Mesodermal cell (in vitro differentiated cells): ENCODE data around the gene TRRAP.
A peak's percentile ranks its signal among the peaks of the same experiment; 100 is the strongest.

Source experiments
- H3K27ac ChIP-seq: 2 replicates; pipeline ENCODE4 v1.7.0; 2013; ENCODE audit warnings: mild to moderate bottlenecking, low read depth, low read length, moderate library complexity; ENCODE audit not compliant: severe bottlenecking
- H3K36me3 ChIP-seq: 2 replicates; pipeline ENCODE4 v1.7.1; 2013; ENCODE audit warnings: mild to moderate bottlenecking, low read length, moderate library complexity; ENCODE audit not compliant: control insufficient read depth, insufficient read depth
- H3K4me1 ChIP-seq: one replicate; pipeline ENCODE4 v1.7.1; 2013; ENCODE audit warnings: mild to moderate bottlenecking, low read length; ENCODE audit not compliant: insufficient read depth, control insufficient read depth, poor library complexity, severe bottlenecking
- H3K4me3 ChIP-seq: 2 replicates; pipeline ENCODE4 v1.7.0; 2013; ENCODE audit warnings: low read length, control low read depth, mild to moderate bottlenecking; ENCODE audit not compliant: insufficient read depth, poor library complexity, severe bottlenecking; ENCODE audit errors: extremely low read depth
- H3K9me3 ChIP-seq: 2 replicates; pipeline ENCODE4 v1.7.1; 2013; ENCODE audit warnings: mild to moderate bottlenecking, low read length, moderate library complexity; ENCODE audit not compliant: control insufficient read depth
- WGBS, 2 experiments: methylation state at CpG; one replicate each; pipeline ENCODE4 v1.1.5; 2013; ENCODE audit warnings: missing lambda C conversion rate in 2 of 2; ENCODE audit not compliant: insufficient coverage in 2 of 2; 5-methylcytosine and 5-hydroxymethylcytosine counted together

TRRAP gene

DNA sequence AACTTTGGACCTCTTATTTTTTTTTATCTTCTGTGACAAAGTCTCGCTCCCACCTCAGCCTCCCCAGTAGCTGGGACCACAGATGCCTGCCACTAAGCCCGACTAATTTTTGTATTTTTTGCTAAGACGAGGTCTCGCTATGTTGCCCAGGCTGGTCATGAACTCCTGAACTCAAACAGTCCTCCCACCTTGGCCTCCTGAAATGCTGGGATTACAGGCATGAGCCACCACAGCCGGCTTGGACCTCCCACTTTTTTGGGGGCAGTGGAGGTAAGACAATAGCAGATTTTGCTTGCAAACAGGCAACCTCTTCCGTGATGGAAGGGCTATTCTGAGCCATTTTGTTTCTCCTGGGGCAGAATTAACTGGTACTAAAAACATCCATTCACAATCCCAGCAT lies 1.2 kb upstream of the TRRAP start:
- Histone ChIP-seq H3K27ac (no peak overlapping the region), H3K36me3 (peaks cover 18% of the 10 kb centered on the region)
- WGBS, 2 experiments: 82 to 87% methylated on average over 5 to 6 of the region's 6 CpGs

DNA sequence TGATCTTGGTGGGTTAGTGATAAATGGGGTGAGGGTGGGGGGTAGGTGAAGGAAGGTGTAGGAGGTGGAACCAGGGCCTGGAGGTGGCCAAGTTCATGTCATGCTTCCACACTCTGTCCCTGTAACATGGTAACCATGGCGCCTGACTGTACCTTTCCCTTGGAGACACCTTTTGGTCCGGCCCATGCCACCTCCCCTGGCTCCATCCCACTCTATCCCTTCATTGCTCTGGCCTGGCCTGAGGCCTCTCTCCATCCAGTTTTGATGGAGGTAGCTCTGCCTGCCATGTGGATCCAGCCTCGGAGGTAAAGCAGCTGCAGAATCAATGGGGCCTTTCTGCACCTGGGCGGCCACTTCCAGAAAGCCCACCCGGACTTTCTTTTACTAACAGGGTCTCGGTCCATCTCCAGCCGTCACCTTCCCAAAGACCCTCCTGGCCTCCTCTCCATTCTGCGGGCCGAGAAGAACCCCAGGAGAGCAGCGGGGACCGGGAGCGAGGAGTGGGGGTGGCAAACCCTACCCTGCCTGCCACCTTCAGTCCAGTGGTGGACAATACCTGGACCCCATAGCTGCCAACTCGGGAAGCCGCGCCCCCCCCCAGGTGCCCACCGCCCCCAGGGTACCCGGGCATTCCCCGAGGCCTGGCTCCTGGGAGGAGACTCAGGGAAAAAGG lies 504 bp upstream of the TRRAP start:
- 40 to 43% methylated on average over 11 to 15 of the region's 18 CpGs for WGBS, 2 experiments
- Histone ChIP-seq H3K9me3 (no peaks in the 10 kb centered on the region), H3K27ac (no peak overlapping the region), H3K4me3 (peak overlapping the region; percentile 82), H3K4me1 (peaks cover 6% of the 10 kb centered on the region), H3K36me3 (peaks cover 25% of the 10 kb centered on the region)

More for the DNA sequence above, 1.2 kb upstream of the TRRAP start:
- Histone ChIP-seq H3K4me1 (peaks cover 6% of the 10 kb centered on the region), H3K4me3 (no peak overlapping the region), H3K9me3 (no peaks in the 10 kb centered on the region)

DNA sequence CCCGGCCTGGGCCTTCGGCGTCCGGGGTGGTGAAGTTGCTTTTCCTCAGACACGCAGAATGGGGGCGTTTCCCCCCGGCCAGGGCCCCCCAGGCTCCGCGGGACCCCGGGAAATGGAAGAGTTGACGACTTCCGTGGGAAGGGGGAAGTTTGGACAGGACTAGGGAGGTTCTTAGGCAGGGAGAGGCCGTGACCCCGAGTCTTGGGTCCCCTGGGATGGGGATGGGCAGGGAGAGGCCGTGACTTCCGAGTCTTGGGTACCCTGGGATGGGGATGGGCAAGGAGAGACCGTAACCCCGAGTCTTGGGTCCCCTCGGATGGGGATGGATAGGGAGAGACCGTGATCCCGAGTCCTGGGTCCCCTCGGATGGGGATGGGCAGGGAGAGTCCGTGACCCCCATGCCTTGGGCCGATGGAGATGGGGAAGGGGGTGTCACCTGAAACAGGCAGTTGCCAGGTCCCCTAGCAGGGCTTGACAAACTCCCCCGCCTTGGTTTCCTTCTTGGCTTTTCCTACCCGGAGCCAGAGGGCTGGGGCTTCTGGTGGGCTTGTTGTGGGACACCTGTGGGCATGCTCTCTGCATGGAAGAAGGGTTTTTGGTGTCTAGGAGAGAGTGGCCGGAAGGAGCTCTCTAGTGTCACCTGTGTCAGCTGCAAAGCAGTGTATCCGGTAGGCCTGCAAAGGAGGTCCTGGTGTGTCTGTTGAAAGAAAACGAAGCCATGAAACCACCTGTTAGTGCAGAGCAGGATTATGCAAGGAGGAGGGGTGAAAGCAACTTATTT lies 1.1 kb downstream of the TRRAP start:
- H3K27ac ChIP-seq: peak overlapping the region; percentile 33
- WGBS, 2 experiments: 10 to 15% methylated on average over 23 to 27 of the region's 29 CpGs
- H3K9me3 ChIP-seq: no peaks in the 10 kb centered on the region

DNA sequence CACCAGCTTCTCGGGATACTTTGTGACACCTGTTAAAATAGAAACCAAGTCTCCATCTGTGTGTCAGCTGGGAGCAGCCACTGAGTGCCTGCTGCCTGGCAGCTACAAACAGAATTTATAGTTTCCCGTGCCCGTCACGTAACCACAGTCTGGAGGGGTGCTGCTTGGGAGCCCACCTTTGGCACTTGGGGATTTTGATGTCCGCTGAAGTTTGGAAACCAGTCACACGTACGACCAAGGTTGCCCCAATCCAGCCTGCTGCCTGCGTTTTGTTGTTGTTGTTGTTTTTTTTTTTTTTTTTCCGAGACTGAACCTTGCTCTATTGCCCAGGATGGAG lies 1.6 kb downstream of the TRRAP start:
- Histone ChIP-seq H3K4me1 (peaks cover 6% of the 10 kb centered on the region), H3K9me3 (no peaks in the 10 kb centered on the region), H3K27ac (no peak overlapping the region), H3K4me3 (peak overlapping the region; percentile 82), H3K36me3 (peaks cover 45% of the 10 kb centered on the region)
- 85 to 91% methylated on average over 4 to 6 of the region's 9 CpGs for WGBS, 2 experiments

More for the DNA sequence above, 1.1 kb downstream of the TRRAP start:
- peak overlapping the region; percentile 82 for H3K4me3 ChIP-seq
- H3K4me1 ChIP-seq: peaks cover 6% of the 10 kb centered on the region
- H3K36me3 ChIP-seq: peaks cover 39% of the 10 kb centered on the region

DNA sequence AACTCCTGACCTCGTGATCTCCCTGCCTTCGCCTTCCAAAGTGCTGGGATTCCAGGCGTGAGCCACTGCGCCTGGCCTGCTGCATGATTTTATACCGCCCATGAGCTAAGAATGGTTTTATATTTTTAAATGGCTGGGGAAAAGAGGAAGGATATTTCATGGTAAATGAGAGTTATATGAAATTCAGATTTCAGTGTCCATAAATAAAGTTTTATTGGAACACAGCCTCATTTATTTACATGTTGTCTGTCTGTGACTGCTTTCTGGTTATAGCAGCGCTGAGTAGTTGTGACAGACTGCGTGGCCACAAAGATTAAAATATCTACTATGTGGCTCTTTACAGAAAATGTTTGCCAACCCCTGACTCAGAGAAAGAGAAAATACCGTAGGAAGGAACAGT lies 2.2 kb downstream of the TRRAP start:
- H3K36me3 ChIP-seq: peaks cover 50% of the 10 kb centered on the region
- H3K9me3 ChIP-seq: no peaks in the 10 kb centered on the region
- 88 to 96% methylated on average over 5 to 6 of the region's 8 CpGs for WGBS, 2 experiments
- no peak overlapping the region for H3K4me3 ChIP-seq
- H3K27ac ChIP-seq: no peak overlapping the region
- peaks cover 6% of the 10 kb centered on the region for H3K4me1 ChIP-seq

DNA sequence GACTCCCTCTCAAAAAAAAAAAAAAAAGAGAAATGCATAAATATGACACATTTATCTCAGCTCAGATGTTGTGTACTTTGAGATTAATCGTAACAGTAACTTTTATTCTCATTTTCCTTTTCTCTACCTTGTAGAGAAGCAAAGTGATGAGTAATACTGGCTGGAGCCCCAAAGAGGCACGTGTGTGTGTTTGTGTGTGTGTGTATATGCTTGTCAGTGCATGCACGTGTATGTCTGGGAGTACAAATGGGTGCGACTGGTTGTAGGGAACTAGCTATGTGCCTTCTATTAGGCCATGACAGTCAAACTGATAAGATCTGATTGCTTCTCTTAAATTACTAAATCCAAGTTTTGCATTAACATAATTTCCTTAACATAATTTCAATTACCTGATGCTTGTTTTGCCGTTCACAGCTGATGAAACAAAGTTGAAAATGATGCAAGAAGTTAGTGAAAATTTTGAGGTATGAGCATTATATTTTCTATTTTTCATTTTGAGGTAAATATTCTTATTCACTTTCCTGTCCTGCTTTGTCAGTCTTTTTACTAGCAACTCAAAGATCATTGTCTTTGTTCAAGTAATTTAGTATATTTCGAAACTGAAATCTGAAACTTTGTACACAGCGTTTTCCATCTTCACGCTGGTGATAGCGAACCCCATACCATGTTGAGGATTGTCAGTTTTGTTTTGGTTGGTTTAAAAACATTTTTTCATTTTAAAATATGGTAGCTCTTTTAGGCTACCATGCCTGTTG lies 3.4 kb downstream of the TRRAP start:
- no peaks in the 10 kb centered on the region for H3K9me3 ChIP-seq
- peaks cover 6% of the 10 kb centered on the region for H3K4me1 ChIP-seq
- 95 to 100% methylated on average over 4 to 5 of the region's 9 CpGs for WGBS, 2 experiments

DNA sequence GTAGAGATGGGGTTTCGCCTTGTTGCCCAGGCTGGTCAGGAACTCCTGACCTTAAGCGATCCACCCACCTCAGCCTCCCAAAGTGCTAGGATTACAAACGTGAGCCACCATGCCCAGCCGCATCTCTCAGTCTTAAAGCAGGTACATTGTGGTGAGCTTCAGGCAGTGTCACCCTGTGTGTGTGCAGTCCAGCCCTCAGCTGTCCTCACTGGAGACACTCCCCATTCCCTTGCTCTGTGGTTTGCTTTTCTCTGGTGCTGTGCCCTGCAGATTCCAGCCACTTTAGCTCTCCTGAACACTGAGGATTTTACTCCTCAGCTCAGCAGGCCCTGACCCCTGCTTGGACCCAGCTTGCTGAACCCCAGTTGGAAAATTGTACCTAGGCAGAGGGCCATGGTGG lies 6.1 kb downstream of the TRRAP start:
- no peak overlapping the region for H3K4me3 ChIP-seq
- peaks cover 82% of the 10 kb centered on the region for H3K36me3 ChIP-seq
- no peak overlapping the region for H3K27ac ChIP-seq
- WGBS, 2 experiments: 91 to 100% methylated on average over 1 to 3 of the region's 4 CpGs
- no peaks in the 10 kb centered on the region for H3K9me3 ChIP-seq
- H3K4me1 ChIP-seq: peaks cover 6% of the 10 kb centered on the region

More for the DNA sequence above, 3.4 kb downstream of the TRRAP start:
- Histone ChIP-seq H3K36me3 (peaks cover 59% of the 10 kb centered on the region), H3K27ac (no peak overlapping the region), H3K4me3 (no peak overlapping the region)

DNA sequence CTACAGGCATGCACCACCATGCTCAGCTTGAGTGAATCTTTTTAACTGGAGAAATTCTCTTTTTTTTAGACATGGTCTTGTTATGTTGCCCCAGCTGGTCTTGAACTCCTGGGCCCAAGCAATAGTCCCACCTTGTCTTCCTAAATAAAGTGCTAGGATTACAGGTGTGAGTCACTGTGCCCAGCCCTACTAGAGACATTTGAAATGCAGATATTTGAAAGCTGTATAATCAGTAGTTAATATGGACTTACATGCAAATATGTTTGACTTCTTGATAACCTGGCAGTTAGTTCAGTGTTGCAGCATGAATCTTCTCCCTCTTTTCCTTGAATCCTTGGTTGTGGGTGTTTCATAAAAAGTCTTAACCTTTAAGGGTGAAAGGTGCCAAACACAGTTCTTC lies 8.7 kb downstream of the TRRAP start:
- Histone ChIP-seq H3K4me3 (no peak overlapping the region), H3K36me3 (peaks cover 90% of the 10 kb centered on the region), H3K4me1 (no peaks in the 10 kb centered on the region), H3K27ac (no peak overlapping the region), H3K9me3 (no peaks in the 10 kb centered on the region)

DNA sequence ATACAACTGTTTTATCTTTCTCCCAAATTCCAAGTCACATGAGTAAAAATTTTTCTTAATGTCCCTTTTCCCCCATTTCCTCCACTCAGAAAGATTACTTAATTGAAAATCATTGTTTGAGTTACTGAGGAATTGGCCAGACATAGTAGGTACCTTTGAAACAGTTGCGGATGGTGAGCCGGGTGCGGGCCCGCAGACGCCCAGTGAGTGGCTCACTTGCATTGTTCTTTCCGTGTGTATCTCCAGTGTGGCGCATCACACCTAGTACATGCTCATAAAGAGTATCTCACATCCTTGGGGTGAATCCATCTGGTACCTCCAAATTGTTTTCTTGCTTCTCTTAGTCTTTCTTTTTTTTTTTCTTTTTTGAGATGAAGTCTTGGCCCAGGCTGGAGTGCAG lies 14.3 kb downstream of the TRRAP start:
- Histone ChIP-seq H3K4me3 (no peak overlapping the region), H3K27ac (no peak overlapping the region), H3K36me3 (peaks cover 89% of the 10 kb centered on the region), H3K4me1 (no peaks in the 10 kb centered on the region), H3K9me3 (no peaks in the 10 kb centered on the region)
- 98 to 100% methylated on average over 7 of the region's 7 CpGs for WGBS, 2 experiments

DNA sequence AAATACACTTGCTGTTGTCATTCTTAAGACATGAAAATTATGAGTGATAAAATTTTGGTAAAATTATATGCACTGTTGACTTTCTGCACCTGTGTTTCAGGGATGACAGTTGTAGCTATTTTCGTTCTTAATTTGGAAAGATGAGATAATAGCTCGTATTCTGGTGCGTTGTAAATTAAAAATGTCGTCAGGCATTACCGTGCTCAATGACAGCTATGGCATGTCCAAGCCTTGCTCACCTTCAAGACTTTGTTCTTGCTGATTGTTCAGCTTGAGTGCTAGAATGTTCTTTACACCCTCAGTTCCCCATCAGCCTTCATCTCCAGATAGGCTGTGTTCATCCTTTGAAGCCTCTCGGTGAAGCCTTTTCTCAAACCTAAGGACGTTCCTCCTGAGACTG lies 21.5 kb downstream of the TRRAP start:
- H3K36me3 ChIP-seq: peaks cover 94% of the 10 kb centered on the region
- H3K4me1 ChIP-seq: no peaks in the 10 kb centered on the region
- WGBS, 2 experiments: 95 to 97% methylated on average over 7 of the region's 7 CpGs
- no peak overlapping the region for H3K27ac ChIP-seq
- H3K4me3 ChIP-seq: no peak overlapping the region
- H3K9me3 ChIP-seq: no peaks in the 10 kb centered on the region
